ENCODE results near the gene MPV17. TPM values are rescaled to one million over a fixed set of nuclear protein-coding genes. Genes with fewer than 3 reads are reported as not detected.

MPV17 gene
- total and polyA plus RNA-seq, 2 of the 13 experiments (the other 11 are each of a cell fraction or from before 2014, with no cell fraction given), result 48.9 to 129 TPM

GRCh38 chr2:27370816-27371620 is 48.1 kb upstream of the MPV17 start (continued):
- TF ChIP-seq TFDP2 (CRISPR knock-in tag; IDR thresholded peaks at IDR 0.05) (peak; percentile 43), ZBTB8A (CRISPR knock-in tag; IDR thresholded peaks at IDR 0.05; ENCODE audit: borderline replicate concordance, low read depth) (no peak; the same call in none of the 2 replicates), MXD1 (CRISPR knock-in tag; IDR thresholded peaks at IDR 0.05) (no peak), ZNF609 (CRISPR knock-in tag; IDR thresholded peaks at IDR 0.05; ENCODE audit: borderline replicate concordance) (no peak), E2F5 (CRISPR knock-in tag; conservative IDR thresholded peaks at IDR 0.05) (no peak), NR2F6 (IDR thresholded peaks at IDR 0.05) (no peak), NR2F6 (CRISPR knock-in tag; IDR thresholded peaks at IDR 0.05) (no peak), THAP8 (CRISPR knock-in tag; IDR thresholded peaks at IDR 0.05; ENCODE audit: borderline replicate concordance) (no peak), ZNF101 (CRISPR knock-in tag; IDR thresholded peaks at IDR 0.05; ENCODE audit: borderline replicate concordance, low read depth) (0 out of 2 replicates have a peak, but pooled peaks have one; percentile 4), TBL1XR1 (IDR thresholded peaks at IDR 0.05; ENCODE audit: borderline replicate concordance, low read length, partially characterized antibody) (no peak), ATF7-NPFF (CRISPR knock-in tag; IDR thresholded peaks at IDR 0.05; ENCODE audit: low read depth) (no peak), ZSCAN29 (CRISPR knock-in tag; conservative IDR thresholded peaks at IDR 0.05) (no peak), SSRP1 (CRISPR knock-in tag; IDR thresholded peaks at IDR 0.05) (peak; percentile 21; the same call in 1 of the 2 replicates), ARID3A (IDR thresholded peaks at IDR 0.05; ENCODE audit: low read depth, low read length) (no peak), ZSCAN20 (CRISPR knock-in tag; IDR thresholded peaks at IDR 0.05; ENCODE audit: borderline replicate concordance) (no peak; the same call in 1 of the 2 replicates), ZNF891 (CRISPR knock-in tag; IDR thresholded peaks at IDR 0.05) (no peak; the same call in 1 of the 2 replicates), RFX1 (IDR thresholded peaks at IDR 0.05) (peak; percentile 18; the same call in 1 of the 2 replicates), ZMAT5 (CRISPR knock-in tag; IDR thresholded peaks at IDR 0.05; ENCODE audit: borderline replicate concordance, low read depth) (no peak), KMT2A (CRISPR knock-in tag; IDR thresholded peaks at IDR 0.05) (no peak)

All from HepG2 (cell line).